Measurements from ENCODE around the gene LARP1B.
"Not testable (repeated sequence)": the region's sequence is repeated elsewhere in the genome, so short reads cannot be mapped to it uniquely, and the experiment has no call there.

Gene LARP1B

GRCh38 chr4:128220286-128221235, 159.4 kb downstream of the LARP1B start:
- no peak for DNase-seq (ENCODE audit: low read depth in 2 of 2, low spot score in 1 of 2)

- no peak for DNase-seq (ENCODE audit: low read depth in 2 of 2, low spot score in 1 of 2)
Observed at GRCh38 chr4:128221586-128221985, 160.5 kb downstream of the LARP1B start.

- no peak for DNase-seq (ENCODE audit: low read depth in 2 of 2, low spot score in 1 of 2)
Observed at GRCh38 chr4:128225148-128225547, 164.0 kb downstream of the LARP1B start.

GRCh38 chr4:128227991-128228571, 167.0 kb downstream of the LARP1B start:
- no peak for DNase-seq (ENCODE audit: low read depth in 2 of 2, low spot score in 1 of 2)

GRCh38 chr4:128228845-128229795, 168.0 kb downstream of the LARP1B start:
- no peak for DNase-seq (ENCODE audit: low read depth in 2 of 2, low spot score in 1 of 2)

- no peak for DNase-seq (ENCODE audit: low read depth in 2 of 2, low spot score in 1 of 2)
Observed at GRCh38 chr4:128232719-128233118, 171.6 kb downstream of the LARP1B start.

GRCh38 chr4:128234836-128235235, 173.7 kb downstream of the LARP1B start:
- no peak for DNase-seq (ENCODE audit: low read depth in 2 of 2, low spot score in 1 of 2)

GRCh38 chr4:128241019-128241418, 179.9 kb downstream of the LARP1B start:
- DNase-seq (ENCODE audit: low read depth in 2 of 2, low spot score in 1 of 2): no peak

- no peak for DNase-seq (ENCODE audit: low read depth in 2 of 2, low spot score in 1 of 2)
Observed at GRCh38 chr4:128241425-128241913, 180.4 kb downstream of the LARP1B start.

- DNase-seq (ENCODE audit: low read depth in 2 of 2, low spot score in 1 of 2): no peak
Observed at GRCh38 chr4:128241981-128242380, 180.9 kb downstream of the LARP1B start.

- no peak for DNase-seq (ENCODE audit: low read depth in 2 of 2, low spot score in 1 of 2)
Observed at GRCh38 chr4:128242601-128243000, 181.5 kb downstream of the LARP1B start.

- no peak for DNase-seq (ENCODE audit: low read depth in 2 of 2, low spot score in 1 of 2)
Observed at GRCh38 chr4:128244379-128244778, 183.3 kb downstream of the LARP1B start.

GRCh38 chr4:128245391-128245790, 184.3 kb downstream of the LARP1B start:
- not testable (repeated sequence) for DNase-seq (ENCODE audit: low read depth in 2 of 2, low spot score in 1 of 2)

- no peak for DNase-seq (ENCODE audit: low read depth in 2 of 2, low spot score in 1 of 2)
Observed at GRCh38 chr4:128247906-128248305, 186.8 kb downstream of the LARP1B start.

GRCh38 chr4:128249787-128250668, 188.9 kb downstream of the LARP1B start:
- DNase-seq (ENCODE audit: low read depth in 2 of 2, low spot score in 1 of 2): no peak

- no peak for DNase-seq (ENCODE audit: low read depth in 2 of 2, low spot score in 1 of 2)
Observed at GRCh38 chr4:128255906-128256305, 194.8 kb downstream of the LARP1B start.

- DNase-seq (ENCODE audit: low read depth in 2 of 2, low spot score in 1 of 2): no peak
Observed at GRCh38 chr4:128256539-128256938, 195.4 kb downstream of the LARP1B start.

- DNase-seq (ENCODE audit: low read depth in 2 of 2, low spot score in 1 of 2): not testable (repeated sequence)
Observed at GRCh38 chr4:128258166-128258565, 197.1 kb downstream of the LARP1B start.

GRCh38 chr4:128259889-128260288, 198.8 kb downstream of the LARP1B start:
- not testable (repeated sequence) for DNase-seq (ENCODE audit: low read depth in 2 of 2, low spot score in 1 of 2)

Data from stimulated activated CD8-positive, alpha-beta memory T cell treated with anti-CD3 and anti-CD28 coated beads, Interleukin-4, amount 100 ng/mL, for 4 hours (primary cell).